Nephron (organoid): ENCODE data around the gene LURAP1L.

Experiments used
- H3K27ac Mint-ChIP-seq, 3 experiments: 2 replicates each; pipeline ENCODE4 v1.8.0; 2020; ENCODE audit warnings: mixed read lengths in 3 of 3, mild to moderate bottlenecking in 2 of 3, moderate library complexity in 1 of 3
- H3K27me3 Mint-ChIP-seq: 2 replicates; pipeline ENCODE4 v1.8.0; 2021; ENCODE audit warnings: low read depth, mild to moderate bottlenecking, moderate library complexity, mixed read lengths
- H3K36me3 Mint-ChIP-seq: 2 replicates; pipeline ENCODE4 v1.8.0; 2020; ENCODE audit warnings: low read depth, mixed read lengths
- H3K4me1 Mint-ChIP-seq: 2 replicates; pipeline ENCODE4 v1.8.0; 2020; ENCODE audit warnings: mixed read lengths
- H3K4me3 Mint-ChIP-seq, 3 experiments: 2 replicates each; pipeline ENCODE4 v1.8.0; 2020; ENCODE audit warnings: mild to moderate bottlenecking in 3 of 3, mixed read lengths in 3 of 3, moderate library complexity in 2 of 3
- H3K9me3 Mint-ChIP-seq: 2 replicates; pipeline ENCODE4 v1.8.0; 2020; ENCODE audit warnings: mixed read lengths
- TF ChIP-seq, protein P1 (sequence below), 3 experiments: fragments of 200-600 bp; sonication (generic); IDR thresholded peaks; one replicate each; pipeline ENCODE4 v1.5.0; 2021; ENCODE audit warnings: antibody characterized with exemption in 3 of 3; ENCODE audit not compliant: unreplicated experiment in 3 of 3

LURAP1L gene

GRCh38 chr9:12822111-12822510 is 47.3 kb downstream of the LURAP1L start:
- no peak overlapping the region for H3K4me3 Mint-ChIP-seq
- H3K9me3 Mint-ChIP-seq: no peaks in the 10 kb centered on the region
- no peaks in the 10 kb centered on the region for H3K27me3 Mint-ChIP-seq
- H3K4me1 Mint-ChIP-seq: peaks cover 38% of the 10 kb centered on the region
- TF ChIP-seq, protein P1, sequence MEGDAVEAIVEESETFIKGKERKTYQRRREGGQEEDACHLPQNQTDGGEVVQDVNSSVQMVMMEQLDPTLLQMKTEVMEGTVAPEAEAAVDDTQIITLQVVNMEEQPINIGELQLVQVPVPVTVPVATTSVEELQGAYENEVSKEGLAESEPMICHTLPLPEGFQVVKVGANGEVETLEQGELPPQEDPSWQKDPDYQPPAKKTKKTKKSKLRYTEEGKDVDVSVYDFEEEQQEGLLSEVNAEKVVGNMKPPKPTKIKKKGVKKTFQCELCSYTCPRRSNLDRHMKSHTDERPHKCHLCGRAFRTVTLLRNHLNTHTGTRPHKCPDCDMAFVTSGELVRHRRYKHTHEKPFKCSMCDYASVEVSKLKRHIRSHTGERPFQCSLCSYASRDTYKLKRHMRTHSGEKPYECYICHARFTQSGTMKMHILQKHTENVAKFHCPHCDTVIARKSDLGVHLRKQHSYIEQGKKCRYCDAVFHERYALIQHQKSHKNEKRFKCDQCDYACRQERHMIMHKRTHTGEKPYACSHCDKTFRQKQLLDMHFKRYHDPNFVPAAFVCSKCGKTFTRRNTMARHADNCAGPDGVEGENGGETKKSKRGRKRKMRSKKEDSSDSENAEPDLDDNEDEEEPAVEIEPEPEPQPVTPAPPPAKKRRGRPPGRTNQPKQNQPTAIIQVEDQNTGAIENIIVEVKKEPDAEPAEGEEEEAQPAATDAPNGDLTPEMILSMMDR (IDR thresholded peaks at IDR 0.05; ENCODE audit: unreplicated experiment in 3 of 3): no peak
- peaks cover 5% of the 10 kb centered on the region for H3K36me3 Mint-ChIP-seq
- H3K27ac Mint-ChIP-seq: no peak overlapping the region

DNA sequence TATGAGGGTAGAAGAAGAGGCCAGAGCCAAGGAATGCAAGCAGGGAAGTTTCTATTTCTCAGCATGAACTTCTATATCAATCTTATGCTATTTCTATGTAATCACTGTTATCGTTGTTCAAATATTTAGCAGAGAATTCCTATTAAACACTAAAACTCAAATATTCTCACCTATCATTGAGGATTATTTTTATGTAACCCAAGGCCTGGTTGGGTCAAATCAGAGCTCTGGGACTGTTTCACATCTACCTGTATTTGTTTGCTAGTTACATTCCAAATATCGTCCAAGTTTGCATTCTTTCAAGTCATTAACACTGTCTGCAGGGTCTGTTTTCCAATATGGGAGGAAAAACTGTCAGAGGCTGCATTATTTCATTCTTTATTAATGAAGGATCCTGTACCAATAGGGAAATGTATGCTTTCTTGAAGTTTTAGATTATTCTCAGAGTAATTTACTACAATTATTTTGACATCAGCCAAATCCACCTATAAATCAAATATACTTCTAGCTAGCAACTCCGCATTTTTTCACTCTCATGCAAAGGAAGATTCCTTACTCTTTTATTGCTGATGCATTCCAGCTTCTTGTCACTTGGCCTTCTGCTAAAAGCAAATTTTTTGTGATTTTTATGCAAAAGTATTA is 52.2 kb downstream of the LURAP1L start:
- Mint-ChIP-seq H3K4me3 (no peak overlapping the region), H3K4me1 (peaks cover 7% of the 10 kb centered on the region), H3K27me3 (no peaks in the 10 kb centered on the region), H3K36me3 (no peaks in the 10 kb centered on the region), H3K9me3 (no peaks in the 10 kb centered on the region), H3K27ac (no peak overlapping the region)
- TF ChIP-seq, protein P1 (IDR thresholded peaks at IDR 0.05; ENCODE audit: unreplicated experiment in 3 of 3): no peak

DNA sequence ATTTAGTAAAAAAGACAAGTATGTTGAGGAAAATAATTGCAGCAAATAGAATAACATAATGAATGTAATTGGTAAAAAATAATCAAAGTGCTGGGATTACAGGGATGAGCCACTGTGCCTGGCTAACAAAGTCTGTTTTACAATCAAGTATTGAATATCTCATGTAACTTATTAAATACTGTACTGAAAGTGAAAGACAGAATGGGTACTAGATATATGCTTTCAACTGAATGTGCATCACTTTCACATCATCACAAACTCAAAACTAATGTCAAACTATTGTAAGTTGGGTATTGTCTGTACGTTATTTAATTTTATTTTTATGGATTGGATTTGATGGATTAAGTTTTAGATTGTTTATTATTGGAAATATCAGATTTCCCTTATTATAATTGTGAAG is 58.9 kb downstream of the LURAP1L start:
- Mint-ChIP-seq H3K36me3 (peaks cover 10% of the 10 kb centered on the region), H3K9me3 (peaks cover 22% of the 10 kb centered on the region), H3K4me3 (no peak overlapping the region), H3K27me3 (no peaks in the 10 kb centered on the region), H3K27ac (no peak overlapping the region), H3K4me1 (no peaks in the 10 kb centered on the region)
- TF ChIP-seq, protein P1 (IDR thresholded peaks at IDR 0.05; ENCODE audit: unreplicated experiment in 3 of 3): no peak

- TF ChIP-seq, protein P1 (IDR thresholded peaks at IDR 0.05; ENCODE audit: unreplicated experiment in 3 of 3): no peak
- peaks cover 10% of the 10 kb centered on the region for H3K36me3 Mint-ChIP-seq
- no peaks in the 10 kb centered on the region for H3K27me3 Mint-ChIP-seq
- no peak overlapping the region for H3K4me3 Mint-ChIP-seq
- peaks cover 22% of the 10 kb centered on the region for H3K9me3 Mint-ChIP-seq
- H3K27ac Mint-ChIP-seq: no peak overlapping the region
- H3K4me1 Mint-ChIP-seq: no peaks in the 10 kb centered on the region
Measured at GRCh38 chr9:12838546-12838945, 63.7 kb downstream of the LURAP1L start.

DNA sequence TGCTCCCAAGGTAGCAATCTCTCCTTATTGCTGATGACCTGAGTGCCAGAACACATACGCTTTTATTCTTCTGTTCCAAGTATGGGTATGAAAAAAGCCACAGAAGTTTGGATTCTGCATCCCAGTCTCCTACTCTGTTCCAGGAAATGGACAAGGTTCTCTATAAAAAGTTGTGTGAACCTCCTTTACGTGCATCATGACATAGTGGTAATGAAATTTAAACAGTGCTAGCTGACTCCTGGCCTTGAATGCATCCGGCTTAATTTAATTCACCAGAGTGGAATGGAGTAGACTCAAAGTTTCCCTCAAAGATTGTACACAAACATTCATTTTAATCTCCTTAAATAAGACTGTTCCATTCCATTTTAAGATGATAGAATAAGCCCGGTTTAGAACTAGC is 68.9 kb downstream of the LURAP1L start:
- Mint-ChIP-seq H3K4me3 (no peak overlapping the region), H3K27me3 (no peaks in the 10 kb centered on the region), H3K27ac (no peak overlapping the region), H3K4me1 (no peaks in the 10 kb centered on the region), H3K36me3 (peaks cover 5% of the 10 kb centered on the region), H3K9me3 (peaks cover 5% of the 10 kb centered on the region)
- TF ChIP-seq, protein P1 (IDR thresholded peaks at IDR 0.05; ENCODE audit: unreplicated experiment in 3 of 3): no peak

DNA sequence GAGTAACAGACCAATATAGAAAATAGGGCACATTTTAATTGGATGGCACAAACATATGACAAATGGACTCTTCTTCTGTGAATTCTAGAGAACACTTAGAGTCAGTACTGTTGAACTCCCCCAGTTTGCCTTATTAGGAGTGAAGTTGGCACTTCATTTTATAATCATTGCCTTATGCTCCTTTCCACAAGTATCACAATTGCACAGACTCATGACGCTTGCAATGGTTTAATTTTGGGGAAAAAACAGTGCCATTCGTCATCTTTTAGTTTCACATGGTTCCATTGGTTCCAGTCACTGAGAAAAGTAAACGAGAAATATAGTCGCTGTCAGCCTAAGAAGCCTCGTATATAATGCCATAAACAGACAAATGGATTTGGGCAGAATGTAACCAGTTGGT is 71.2 kb downstream of the LURAP1L start:
- Mint-ChIP-seq H3K36me3 (peaks cover 5% of the 10 kb centered on the region), H3K27ac (no peak overlapping the region), H3K4me3 (no peak overlapping the region), H3K9me3 (peaks cover 5% of the 10 kb centered on the region), H3K27me3 (no peaks in the 10 kb centered on the region), H3K4me1 (peaks cover 5% of the 10 kb centered on the region)
- TF ChIP-seq, protein P1 (IDR thresholded peaks at IDR 0.05; ENCODE audit: unreplicated experiment in 3 of 3): no peak
